Left ventricle myocardium inferior (tissue), 1 donor: ENCODE results near the gene PC. TPM values are rescaled to one million over a fixed set of nuclear protein-coding genes. Genes with fewer than 3 reads are reported as not detected.

Source experiments
- DNase-seq: peaks from one replicate; pipeline ENCODE4 v3.0.0-alpha.2; 2020
- H3K27ac ChIP-seq: fragments of 200-600 bp; replicated peaks from 2 replicates; pipeline ENCODE4 v1.8.0; 2021
- H3K27me3 ChIP-seq: fragments of 200-600 bp; 2 replicates; pipeline ENCODE4 v1.8.0; 2021; ENCODE audit warnings: low read depth
- H3K36me3 ChIP-seq: fragments of 200-600 bp; 2 replicates; pipeline ENCODE4 v1.8.0; 2021
- H3K4me1 ChIP-seq: fragments of 200-600 bp; 2 replicates; pipeline ENCODE4 v1.8.0; 2021
- H3K4me3 ChIP-seq: fragments of 200-600 bp; 2 replicates; pipeline ENCODE4 v1.8.0; 2021; ENCODE audit warnings: mild to moderate bottlenecking, moderate library complexity
- H3K9me3 ChIP-seq: fragments of 200-600 bp; replicated peaks from 2 replicates; pipeline ENCODE4 v1.8.0; 2021
- intact Hi-C: fragments of 100-400 bp; cut with micrococcal nuclease; formaldehyde crosslinking; loops from one replicate; pipeline ENCODE4 v1.11.0; 2022
- total RNA-seq: library from RNA; stranded (reverse); fragmentation: NEBNext Ultra II Directional; extraction: Animal tissue kit (Norgen Biotek cat#: 25700); gene quantifications from one replicate; pipeline ENCODE4 v1.2.1, GENCODE V29; 2021
- TF ChIP-seq, protein P1 (sequence below): fragments of 200-600 bp; IDR thresholded peaks from 2 replicates; pipeline ENCODE4 v1.8.0; 2021; ENCODE audit warnings: antibody characterized with exemption, mild to moderate bottlenecking, borderline replicate concordance
- donor health status: DM: no; HTN: yes; CAD: no; lungs with severe emphysema.

PC gene
- total RNA-seq, 1 donor from 2014 or later, result 10.3 TPM

- intact Hi-C loops, result no loop called here
- Histone ChIP-seq H3K4me1 (peaks cover 38% of the 10 kb centered on the region), H3K36me3 (peaks cover 24% of the 10 kb centered on the region), H3K27me3 (no peaks in the 10 kb centered on the region), H3K9me3 (no peaks in the 10 kb centered on the region), H3K4me3 (no peak overlapping the region), H3K27ac (no peak overlapping the region)
- TF ChIP-seq, protein P1, sequence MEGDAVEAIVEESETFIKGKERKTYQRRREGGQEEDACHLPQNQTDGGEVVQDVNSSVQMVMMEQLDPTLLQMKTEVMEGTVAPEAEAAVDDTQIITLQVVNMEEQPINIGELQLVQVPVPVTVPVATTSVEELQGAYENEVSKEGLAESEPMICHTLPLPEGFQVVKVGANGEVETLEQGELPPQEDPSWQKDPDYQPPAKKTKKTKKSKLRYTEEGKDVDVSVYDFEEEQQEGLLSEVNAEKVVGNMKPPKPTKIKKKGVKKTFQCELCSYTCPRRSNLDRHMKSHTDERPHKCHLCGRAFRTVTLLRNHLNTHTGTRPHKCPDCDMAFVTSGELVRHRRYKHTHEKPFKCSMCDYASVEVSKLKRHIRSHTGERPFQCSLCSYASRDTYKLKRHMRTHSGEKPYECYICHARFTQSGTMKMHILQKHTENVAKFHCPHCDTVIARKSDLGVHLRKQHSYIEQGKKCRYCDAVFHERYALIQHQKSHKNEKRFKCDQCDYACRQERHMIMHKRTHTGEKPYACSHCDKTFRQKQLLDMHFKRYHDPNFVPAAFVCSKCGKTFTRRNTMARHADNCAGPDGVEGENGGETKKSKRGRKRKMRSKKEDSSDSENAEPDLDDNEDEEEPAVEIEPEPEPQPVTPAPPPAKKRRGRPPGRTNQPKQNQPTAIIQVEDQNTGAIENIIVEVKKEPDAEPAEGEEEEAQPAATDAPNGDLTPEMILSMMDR, result no peak
- no peak for DNase-seq
Measured at GRCh38 chr11:66845876-66846212, 112.3 kb downstream of the PC start.

DNA sequence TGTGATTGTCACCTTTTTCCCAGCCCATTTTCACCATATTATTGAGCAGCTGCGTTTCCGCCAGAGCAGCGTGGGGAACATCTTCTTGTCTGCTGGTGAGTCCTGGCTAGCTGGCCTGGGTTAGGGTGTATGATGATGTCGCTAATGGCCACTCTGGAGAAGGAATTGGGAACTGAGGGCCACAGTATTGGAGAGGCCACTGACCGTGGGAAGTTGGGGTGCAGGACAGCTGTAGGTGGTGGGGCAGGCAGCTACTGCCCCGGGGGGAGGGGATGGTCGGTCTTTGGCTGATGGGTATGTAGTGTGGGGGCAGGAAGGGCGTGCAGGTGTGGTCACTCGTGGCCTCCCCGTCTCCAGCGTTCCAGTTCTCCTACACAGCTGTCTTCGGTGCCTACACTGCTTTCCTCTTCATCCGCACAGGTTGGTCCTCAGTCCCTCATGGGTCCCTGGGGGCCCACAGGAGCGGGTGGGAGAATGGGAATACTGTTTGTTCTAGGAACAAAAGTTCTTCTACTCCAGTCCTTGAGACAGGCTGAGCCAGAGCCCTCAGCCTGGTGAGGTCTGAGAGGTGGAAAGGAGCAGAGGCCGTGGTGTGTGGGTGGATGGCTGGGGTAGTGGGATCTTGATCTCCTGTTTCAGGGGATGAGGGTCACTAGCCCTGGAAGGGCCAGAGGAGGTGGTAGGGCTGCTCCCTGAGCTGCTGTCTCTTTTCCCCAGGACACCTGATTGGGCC, 112.9 kb downstream of the PC start:
- H3K4me3 ChIP-seq, result no peak overlapping the region
- DNase-seq, result no peak
- peaks cover 24% of the 10 kb centered on the region for H3K36me3 ChIP-seq
- intact Hi-C loops, result no loop called here
- no peak overlapping the region for H3K27ac ChIP-seq
- peaks cover 38% of the 10 kb centered on the region for H3K4me1 ChIP-seq
- H3K9me3 ChIP-seq, result no peaks in the 10 kb centered on the region
- no peaks in the 10 kb centered on the region for H3K27me3 ChIP-seq
- TF ChIP-seq, protein P1, result no peak

DNA sequence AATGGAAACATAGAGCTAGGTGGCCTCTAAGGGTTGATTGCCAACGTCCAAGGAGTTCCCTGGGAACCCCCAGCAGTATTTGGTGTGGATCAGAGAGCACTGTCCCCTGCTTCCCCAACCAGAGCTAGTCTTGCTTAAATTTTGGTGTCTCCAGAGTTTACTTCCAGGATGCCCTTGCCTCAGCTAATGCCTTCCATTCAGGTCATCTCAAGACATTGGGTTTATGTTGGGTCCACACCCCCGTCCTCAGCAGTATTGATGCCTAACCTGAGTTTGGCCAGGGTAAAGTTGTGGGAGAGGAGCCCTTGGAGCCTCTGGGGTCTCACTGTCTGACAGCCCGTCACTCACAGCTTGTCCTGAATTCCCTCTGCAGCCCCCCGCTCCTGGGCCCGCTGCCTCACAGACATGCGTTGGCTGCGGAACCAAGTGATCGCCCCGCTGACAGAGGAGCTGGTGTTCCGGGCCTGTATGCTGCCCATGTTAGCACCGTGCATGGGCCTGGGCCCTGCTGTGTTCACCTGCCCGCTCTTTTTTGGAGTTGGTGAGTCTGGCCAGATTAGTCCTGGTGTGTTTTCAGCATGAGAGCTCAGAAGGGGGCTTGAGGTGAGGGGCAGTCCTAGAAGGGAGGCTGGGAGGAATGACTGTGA, 113.6 kb downstream of the PC start:
- TF ChIP-seq, protein P1, result no peak
- no peak overlapping the region for H3K27ac ChIP-seq
- peak overlapping the region; percentile 90 for H3K4me3 ChIP-seq
- H3K27me3 ChIP-seq, result no peaks in the 10 kb centered on the region
- no peak for DNase-seq
- H3K4me1 ChIP-seq, result peaks cover 43% of the 10 kb centered on the region
- intact Hi-C loops, result no loop called here
- peaks cover 28% of the 10 kb centered on the region for H3K36me3 ChIP-seq
- H3K9me3 ChIP-seq, result no peaks in the 10 kb centered on the region

DNA sequence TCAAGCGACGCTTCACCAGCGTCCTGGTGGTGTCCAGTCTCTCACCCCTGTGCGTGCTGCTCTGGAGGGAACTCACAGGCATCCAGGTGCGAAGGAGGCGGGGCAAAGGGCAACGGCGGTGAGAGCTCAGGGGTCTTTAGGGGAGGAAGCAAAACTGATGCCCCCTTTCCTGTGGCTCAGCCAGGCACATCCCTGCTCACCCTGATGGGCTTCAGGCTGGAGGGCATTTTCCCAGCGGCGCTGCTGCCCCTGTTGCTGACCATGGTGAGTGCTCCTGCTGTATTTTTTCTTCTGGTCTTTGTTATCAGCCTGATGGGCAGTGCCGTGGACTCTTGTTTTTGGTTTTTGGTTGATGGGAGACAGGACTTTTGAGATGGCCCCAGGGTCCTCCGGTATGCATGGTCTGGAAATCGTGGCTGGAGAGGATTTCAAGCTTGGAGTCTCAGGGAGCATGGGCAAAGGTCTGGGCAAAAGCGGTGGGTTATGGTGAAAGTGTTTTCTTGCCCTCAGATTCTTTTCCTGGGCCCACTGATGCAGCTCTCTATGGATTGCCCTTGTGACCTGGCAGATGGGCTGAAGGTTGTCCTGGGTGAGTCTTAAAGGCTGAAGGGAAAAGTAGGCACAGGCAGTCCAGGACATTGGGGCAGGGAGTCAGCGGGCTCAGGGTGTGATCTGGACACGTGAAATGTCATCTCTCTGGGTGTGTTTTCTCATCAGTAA, 114.2 kb downstream of the PC start:
- H3K36me3 ChIP-seq, result peaks cover 32% of the 10 kb centered on the region
- H3K27ac ChIP-seq, result peak overlapping the region; percentile 95
- no peaks in the 10 kb centered on the region for H3K27me3 ChIP-seq
- H3K9me3 ChIP-seq, result no peaks in the 10 kb centered on the region
- intact Hi-C loops, result no loop called here
- peak overlapping the region; percentile 90 for H3K4me3 ChIP-seq
- no peak for DNase-seq
- H3K4me1 ChIP-seq, result peaks cover 45% of the 10 kb centered on the region
- TF ChIP-seq, protein P1, result no peak

DNA sequence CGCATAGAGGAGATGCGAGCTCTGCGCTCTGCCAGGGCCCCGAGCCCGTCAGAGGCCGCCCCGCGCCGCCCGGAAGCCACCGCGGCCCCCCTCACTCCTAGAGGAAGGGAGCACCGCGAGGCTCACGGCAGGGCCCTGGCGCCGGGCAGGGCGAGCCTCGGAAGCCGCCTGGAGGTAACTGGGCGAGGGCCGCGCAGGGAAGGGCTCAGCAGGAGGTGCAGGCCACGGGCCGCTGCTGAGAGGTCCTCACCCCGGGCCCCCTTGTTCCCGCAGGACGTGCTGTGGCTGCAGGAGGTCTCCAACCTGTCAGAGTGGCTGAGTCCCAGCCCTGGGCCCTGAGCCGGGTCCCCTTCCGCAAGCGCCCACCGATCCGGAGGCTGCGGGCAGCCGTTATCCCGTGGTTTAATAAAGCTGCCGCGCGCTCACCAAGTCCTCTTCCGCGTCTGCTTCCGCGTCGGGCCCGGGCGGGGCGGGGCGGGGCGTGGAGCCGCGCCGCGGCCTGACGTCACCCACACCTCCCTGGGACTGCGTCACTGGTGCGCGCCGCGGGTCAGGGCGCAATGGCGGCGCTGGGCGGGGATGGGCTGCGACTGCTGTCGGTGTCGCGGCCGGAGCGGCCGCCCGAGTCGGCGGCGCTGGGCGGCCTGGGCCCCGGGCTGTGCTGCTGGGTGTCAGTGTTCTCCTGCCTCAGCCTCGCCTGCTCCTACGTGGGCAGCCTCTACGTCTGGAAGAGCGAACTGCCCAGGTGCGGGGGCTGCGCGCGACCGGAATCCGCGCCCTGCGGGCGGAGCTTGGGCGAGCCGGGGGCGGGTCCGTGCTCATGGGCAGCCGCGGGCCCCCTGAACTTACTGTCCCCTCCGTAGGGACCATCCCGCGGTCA, 115.0 kb downstream of the PC start, which contains the start of gene RCE1:
TSS of gene RCE1 (plus strand) at position 546 of the 880 bp plus-strand sequence. CDS start at position 561, 15 bp downstream.
- peak; percentile 91 for DNase-seq
- H3K4me1 ChIP-seq, result peaks cover 45% of the 10 kb centered on the region
- intact Hi-C loops, result no loop called here

More for the DNA sequence above, 115.0 kb downstream of the PC start, which contains the start of gene RCE1:
- TF ChIP-seq, protein P1, result no peak
- no peaks in the 10 kb centered on the region for H3K27me3 ChIP-seq
- peaks cover 32% of the 10 kb centered on the region for H3K36me3 ChIP-seq
- peak within 1 kb of the TSS; percentile 90 for H3K4me3 ChIP-seq
- peak within 1 kb of the TSS; percentile 95 for H3K27ac ChIP-seq
- no peaks in the 10 kb centered on the region for H3K9me3 ChIP-seq
